ENCODE data around the gene ARMCX5.
A peak's percentile ranks its signal among the peaks of the same experiment; 100 is the strongest.

The ARMCX5 gene

DNA sequence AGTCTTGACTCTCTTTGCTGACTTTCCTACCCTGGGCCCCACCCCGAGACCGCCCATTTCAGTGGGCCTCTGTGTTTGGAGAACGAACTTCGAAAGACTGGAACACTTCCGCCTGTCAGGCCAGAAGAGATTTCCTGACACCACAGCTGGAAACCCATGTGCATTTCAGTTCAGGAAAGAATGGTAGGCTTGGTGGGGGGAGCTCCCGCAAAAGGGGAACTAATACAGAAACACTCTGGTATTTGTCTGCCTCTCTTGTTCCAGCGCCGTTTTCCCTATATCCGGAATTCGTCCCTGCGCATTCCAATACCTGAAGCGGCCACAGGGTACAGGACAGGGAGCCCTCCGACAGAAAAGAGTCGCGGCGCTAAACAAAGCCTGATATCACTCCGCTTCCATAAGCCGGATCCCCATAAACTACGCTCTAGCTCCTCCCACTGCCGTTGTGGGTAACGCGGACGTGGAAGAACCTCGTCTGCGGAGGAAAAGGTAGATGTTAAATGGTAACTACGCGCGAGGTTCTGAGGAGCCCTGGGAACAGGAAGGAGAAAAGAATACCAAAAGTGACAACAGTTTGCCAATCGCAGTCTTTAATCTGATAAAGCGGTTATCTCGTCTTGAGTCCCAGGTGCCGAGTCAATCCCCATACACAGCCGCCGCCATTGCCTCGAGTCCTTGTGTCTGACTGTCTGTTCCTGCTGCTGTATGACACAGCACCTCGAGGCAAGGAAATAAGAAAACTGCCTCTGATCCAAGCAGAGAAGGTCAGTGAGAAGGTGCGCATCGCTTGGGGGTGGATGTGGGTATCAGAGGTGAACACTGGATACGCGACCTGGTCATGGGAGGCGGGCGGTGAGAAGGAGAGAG, at the start of gene ARMCX5:
TSS of gene ARMCX5 (plus strand) at position 432 of the 867 bp plus-strand sequence. CDS start 2,627 bp downstream, outside the sequence.
- peak; percentile 57 for DNase-seq

DNA sequence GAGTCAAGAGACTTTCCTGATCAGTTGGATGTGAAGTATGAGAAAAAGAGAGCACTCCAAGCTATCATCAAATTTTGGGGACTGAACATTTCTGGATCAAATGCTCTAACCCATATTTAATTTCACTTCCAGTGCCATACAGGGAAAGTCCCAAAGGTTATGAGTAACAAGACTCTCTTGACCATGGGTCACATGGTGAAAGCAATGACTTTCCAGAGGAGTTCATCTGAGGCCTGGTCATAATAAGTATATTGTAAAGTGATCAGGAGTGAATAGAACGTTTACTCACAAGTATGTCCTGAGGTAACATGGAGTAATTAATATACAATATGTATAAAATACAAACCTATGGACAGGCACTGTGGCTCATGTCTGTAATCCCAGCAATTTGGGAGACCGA, 40.7 kb upstream of the ARMCX5 start:
- DNase-seq: no peak

DNA sequence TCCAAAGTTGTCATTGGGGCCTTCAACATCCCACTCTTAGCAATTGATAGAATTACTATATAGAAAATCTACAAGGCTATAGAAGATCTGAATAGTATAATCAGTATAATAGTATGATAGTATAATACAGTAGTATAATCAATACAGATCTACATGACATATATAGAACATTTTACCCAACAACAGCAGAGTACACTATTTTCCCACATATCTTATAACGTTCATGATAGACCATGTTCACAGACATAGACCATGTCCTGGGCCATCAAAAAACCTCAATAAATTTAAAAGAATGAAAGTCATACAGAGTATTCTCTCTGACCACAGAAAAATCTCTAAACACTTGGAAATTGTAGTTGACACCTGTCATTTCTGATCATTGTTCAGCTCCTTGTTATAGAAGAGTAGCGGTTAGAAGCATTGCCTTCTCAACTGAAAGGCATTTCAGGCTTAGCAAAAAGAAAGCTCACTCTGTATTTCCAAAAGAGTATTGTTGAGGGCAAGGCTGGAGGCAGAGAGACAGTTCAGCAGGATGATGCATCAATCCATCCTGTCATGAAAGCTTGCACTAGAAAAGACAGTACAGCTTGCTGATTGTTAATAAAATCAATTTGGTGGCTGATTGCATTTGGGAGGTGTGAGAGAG, 38.8 kb upstream of the ARMCX5 start:
- no peak for DNase-seq

DNA sequence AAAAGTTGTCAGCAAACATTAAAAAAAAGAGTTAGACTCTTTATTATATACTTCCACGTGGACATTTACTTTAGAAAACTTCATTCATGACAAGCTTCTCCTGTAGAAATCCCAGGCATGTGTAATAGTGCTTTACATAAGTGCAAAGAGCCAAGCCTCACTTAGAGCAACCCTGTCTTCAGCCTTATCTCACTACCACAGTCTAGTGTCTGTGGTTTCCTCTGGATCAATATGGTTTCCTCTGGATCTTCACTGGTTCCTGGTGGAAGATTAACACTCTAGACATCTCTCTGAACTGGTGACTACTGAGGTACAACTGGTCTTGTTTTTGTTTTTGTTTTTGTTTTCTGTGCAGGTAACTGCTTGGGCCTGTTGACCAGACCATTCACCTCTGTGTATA, 18.4 kb upstream of the ARMCX5 start:
- no peak for DNase-seq

DNA sequence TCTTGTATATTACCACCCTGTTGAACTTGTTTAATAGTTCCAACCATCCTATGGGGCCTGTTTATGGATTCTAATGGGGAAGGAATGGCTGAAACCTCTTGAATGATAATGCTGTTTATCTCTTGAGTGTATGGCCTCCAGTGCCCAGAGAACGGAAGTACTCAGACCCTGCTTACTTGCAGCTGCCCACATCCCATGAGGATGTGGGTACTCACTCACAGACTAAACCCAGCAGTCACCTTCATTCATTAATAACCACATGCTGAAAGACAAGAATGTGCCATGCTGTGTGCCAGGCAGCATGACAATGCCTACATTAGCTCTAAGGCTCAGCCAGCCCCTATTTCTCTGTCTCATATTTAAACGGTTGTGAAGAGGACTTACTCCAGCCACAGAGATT, 5.9 kb upstream of the ARMCX5 start:
- DNase-seq: no peak

DNA sequence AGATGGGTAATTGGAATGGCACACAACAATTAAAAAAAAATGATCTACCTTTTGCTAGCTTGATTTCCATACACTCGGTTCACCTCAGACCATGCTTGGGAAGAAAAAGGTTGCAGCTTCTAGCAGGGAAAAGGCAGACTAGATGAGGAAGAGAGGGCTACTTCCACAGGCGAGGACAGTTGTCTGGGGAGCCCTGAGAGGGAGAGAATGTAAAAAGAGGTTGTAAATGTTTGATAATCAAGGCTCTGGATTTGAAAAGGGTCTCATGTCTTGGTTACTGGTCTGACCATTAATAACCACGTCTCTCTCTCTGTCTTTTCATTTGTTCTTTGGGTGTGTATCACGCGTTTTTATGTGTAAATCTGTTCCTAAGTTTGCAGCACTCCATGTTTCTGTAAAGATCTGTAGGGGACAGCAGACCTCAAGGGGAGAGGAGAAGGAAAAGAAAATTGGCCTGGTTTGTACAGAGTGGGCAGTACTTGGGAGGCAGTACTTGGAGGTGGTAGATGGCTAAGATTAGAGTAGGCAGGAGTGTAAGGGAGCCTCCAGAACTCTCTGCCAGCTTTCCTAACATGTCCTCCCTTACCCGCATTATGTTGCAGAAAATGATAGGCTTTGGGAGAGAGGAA, 750 bp downstream of the ARMCX5 start:
- no peak for DNase-seq

DNA sequence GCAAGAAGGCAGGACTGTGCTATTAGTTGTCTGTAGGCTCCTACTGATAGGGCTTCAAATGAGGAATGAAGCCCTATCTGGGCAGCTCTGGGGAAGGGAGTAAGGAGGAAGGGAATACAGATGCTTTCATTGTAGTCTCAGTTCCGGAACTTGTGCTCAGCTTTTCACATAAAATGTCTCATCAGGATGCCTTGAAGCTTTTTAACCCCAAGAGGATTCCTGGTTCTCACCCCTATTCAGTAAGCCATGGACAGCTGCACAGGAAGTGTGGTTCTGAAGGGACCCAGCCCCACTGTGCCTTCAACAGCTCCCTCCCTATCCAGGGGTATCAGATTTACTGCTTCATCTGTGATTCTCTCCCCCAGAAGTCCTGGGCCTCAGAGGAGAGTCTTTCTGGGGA, 5.0 kb downstream of the ARMCX5 start:
- no peak for DNase-seq

DNA sequence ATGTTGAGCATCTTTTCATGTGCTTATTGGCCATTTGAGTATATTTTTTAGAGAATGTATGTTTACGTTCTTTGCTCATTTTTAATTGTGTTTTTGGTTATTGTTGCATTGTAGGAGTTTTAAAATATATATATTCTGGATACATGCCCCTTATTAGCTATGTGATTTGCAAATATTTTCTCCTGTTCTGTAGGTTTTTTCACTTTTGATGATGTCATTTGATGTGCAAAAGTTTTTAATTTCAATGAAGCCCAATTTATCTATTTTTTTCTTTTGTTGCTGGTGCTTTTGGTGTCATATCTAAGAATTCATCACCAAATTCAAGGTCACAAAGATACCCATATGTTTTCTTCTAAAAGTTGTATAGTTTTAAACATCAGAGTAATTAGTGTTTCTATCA, 6.8 kb downstream of the ARMCX5 start:
- DNase-seq: no peak

DNA sequence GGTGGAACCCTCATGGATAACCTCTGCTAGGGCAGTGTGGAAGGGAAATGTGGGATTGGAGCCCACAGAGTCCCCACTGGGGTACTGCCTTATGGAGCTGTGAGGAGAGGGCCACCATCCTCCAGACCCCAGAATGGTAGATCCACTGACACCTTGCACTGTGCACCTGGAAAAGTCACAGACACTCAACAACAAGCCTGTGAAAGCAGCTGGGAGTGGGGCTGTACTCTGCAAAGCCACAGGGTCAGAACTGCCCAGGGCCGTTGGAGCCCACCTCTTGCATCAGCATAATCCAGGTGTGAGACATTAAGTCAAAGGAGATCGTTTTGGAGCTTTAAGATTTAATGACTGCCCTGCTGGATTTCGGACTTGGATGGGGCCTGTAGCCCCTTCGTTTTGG, 11.6 kb downstream of the ARMCX5 start:
- no peak for DNase-seq

DNA sequence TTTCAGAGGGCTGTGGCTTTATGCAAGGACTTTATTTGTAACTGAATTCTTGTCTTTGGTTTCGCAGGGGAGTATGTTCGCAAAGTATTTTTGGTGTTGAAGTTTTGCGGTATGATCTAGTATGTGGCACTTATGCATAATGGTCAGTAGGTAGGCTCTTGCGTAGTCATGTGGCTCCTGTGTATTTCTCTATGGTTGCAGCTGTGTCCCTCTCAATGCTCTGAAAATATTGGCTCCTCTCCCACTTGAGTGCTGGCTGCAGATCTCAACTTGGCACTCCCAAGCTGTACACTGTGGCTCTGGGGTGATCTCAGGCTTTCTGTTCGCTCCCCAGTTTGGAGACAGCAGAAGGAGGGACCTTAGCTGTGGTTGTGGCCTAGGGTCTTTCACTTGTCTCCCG, 24.8 kb downstream of the ARMCX5 start:
- DNase-seq: no peak

DNA sequence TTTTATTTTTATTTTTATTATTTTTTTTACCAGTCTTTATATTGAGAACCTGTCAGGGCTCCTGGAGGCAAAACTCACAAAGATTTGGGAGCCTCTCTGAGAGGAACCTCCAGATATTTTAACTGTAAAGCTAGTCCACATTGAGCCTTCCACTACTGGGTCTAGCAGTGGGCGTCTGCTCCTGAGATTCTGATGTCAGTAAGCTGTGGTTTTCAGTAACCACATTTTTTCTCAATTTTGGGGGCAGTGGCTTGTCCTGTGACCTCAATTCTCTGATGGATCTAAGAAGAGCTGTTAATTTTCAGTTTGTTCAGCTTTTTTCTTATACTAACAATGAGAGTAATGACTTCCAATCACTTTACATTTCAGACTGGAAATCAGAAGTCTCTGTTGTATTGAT, 28.3 kb downstream of the ARMCX5 start:
- no peak for DNase-seq

DNA sequence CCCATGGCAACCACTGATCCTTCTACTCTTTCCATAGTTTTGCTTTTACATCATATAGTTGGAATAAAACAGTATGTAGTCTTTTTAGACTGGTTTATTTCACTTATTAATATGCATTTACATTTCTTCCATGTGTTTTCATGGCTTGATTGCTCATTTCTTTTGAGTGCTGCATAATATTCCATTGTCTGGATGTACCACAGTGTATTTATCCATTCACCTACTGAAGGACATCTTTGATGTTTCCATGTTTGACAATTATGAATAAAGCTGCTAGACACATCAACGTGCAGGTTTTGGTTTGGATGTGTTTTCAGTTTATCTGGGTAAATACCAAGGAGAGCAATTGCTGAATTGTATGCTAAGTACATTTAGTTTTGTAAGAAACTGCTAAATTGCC, 38.2 kb downstream of the ARMCX5 start:
- no peak for DNase-seq

DNA sequence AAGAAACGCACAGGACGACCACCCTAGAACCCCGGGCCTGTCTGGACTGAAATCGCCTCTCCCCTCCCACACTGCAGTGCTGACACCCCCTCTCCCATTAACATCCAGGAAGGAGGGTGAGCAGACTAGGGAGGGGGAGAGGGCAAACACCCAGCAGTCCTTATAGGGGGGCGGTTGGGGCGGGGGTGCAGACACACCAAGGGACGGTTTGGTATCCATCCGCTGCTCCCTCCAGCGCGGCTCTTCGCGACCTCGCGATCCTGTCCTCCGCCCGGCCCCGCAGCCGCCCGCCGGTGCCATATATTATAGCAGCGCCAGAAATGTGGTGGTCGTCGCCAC, 51.6 kb downstream of the ARMCX5 start:
- DNase-seq: no peak

DNA sequence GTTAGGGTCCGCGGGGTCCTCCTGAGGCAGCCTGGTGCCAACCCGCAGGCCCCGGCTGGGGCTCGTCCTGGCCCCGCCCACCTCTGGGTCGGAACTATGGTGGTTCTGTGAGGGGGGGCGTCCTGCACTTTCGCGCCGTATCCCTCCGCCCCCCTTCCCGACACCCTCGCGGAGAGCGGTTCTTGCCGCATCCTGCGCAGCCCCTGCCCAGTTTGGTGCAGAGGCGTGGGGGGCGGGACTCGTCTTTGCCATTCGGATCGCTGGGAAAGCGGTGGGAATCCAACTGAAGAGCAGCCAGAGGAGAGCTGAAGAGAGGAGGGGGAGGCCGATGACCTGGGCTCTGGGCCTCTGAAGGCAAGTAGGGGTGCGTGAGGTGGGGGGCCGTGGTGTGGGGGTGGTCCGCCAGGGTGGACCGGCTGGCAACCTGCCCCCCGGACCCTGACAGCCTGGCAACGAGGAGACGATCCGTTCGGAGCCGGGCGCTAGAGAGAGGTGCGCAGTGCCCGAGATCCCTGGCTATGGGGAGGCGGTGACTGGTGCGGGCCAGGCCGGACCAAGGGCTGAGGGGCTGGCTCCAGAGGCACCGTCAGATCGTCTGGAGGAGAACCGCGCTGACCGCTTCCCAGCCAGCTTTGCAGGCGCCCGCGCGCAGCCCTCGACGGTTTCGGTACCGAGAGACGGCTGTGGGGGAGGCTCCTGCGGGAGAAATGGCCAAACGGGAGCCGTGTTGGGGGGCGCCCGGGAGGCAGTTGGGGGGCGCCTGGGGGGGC, 52.1 kb downstream of the ARMCX5 start, which contains the start of gene GPRASP1:
TSS of gene GPRASP1 (plus strand) at position 242 of the 770 bp plus-strand sequence. CDS start 2,431 bp downstream, outside the sequence.
- peak; percentile 63 for DNase-seq

DNA sequence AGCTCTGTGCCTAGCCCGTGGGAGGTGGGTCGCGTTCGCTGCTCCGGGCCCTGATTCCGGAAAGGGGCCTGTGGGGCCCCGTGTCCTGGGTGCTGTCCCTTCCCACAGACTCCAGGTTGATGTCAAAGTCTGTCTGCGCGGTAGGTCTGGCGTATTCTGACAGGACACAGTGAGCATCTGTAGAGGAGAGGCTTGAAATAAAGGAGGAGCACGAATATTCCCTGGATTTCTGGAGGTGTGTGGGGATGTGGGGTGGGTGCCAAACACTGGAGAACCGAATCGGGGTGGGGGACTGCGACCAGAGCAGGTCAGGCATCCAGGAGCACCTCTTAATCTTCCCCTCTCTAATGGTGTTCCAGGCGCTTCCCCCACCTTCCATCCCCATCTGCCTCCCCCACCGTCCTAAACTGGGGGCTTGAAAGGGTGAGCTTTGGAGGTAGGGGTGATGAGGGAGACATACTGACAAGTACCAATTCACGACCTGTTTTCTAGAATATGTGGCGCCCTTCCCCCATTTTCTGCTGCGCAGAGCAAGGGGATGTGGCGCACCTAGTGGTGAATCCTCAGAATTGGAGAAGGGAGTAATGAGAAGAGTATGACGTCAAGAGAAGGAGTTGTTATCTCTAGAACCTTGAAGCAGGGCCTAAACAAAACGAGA, 52.8 kb downstream of the ARMCX5 start:
- peak; percentile 54 for DNase-seq
